Measurements from ENCODE around the gene TNRC18.

- TF ChIP-seq EZH2 (IDR thresholded peaks at IDR 0.05; ENCODE audit: borderline replicate concordance, low read depth, low read length, poor library complexity, severe bottlenecking) = no peak
- TF ChIP-seq CTCF (conservative IDR thresholded peaks at IDR 0.05; ENCODE audit: low read depth, low read length) = no peak
These were observed 83.7 kb downstream of the TNRC18 start for GRCh38 chr7:5339955-5340354.
